HEK293T (cell line): ENCODE measurements around the gene INPP5D.

Experiments
- CTCF ChIA-PET: fragments of 350-600 bp; formaldehyde crosslinking; extraction: SDS; loops from one replicate; lab custom pipeline; 2021; ENCODE audit warnings: antibody characterized with exemption, inconsistent platforms; lab: Yijun Ruan, JAX
- POLR2A ChIA-PET: fragments of 350-600 bp; formaldehyde crosslinking; extraction: SDS; loops from one replicate; lab custom pipeline; 2020; ENCODE audit warnings: antibody characterized with exemption, inconsistent platforms; lab: Yijun Ruan, JAX
- DNase-seq: peaks from one replicate; pipeline ENCODE4 v3.0.0; 2012; ENCODE audit warnings: mixed read lengths; ENCODE audit errors: extremely low spot score
- ARNT ChIP-seq: fragments of 450-650 bp; IDR thresholded peaks from 2 replicates; pipeline ENCODE4 v1.6.1; 2017; ENCODE audit warnings: mild to moderate bottlenecking
- BHLHE40 ChIP-seq: fragments of 450-650 bp; IDR thresholded peaks from 2 replicates; pipeline ENCODE4 v1.6.1; 2016; ENCODE audit warnings: mild to moderate bottlenecking, moderate library complexity, borderline replicate concordance
- CTBP1 ChIP-seq: fragments of 450-650 bp; IDR thresholded peaks from 2 replicates; pipeline ENCODE4 v1.6.1; 2016; ENCODE audit warnings: borderline replicate concordance
- ELF4 ChIP-seq: fragments of 450-650 bp; IDR thresholded peaks from 2 replicates; pipeline ENCODE4 v1.6.1; 2017; ENCODE audit warnings: antibody characterized with exemption
- FOXA1 ChIP-seq: fragments of 450-650 bp; IDR thresholded peaks from 2 replicates; pipeline ENCODE4 v1.6.1; 2016; ENCODE audit warnings: mild to moderate bottlenecking
- FOXK2 ChIP-seq: fragments of 450-650 bp; IDR thresholded peaks from 2 replicates; pipeline ENCODE4 v1.6.1; 2016; ENCODE audit warnings: mild to moderate bottlenecking
- FOXM1 ChIP-seq: fragments of 450-650 bp; IDR thresholded peaks from 2 replicates; pipeline ENCODE4 v1.6.1; 2017; ENCODE audit warnings: mild to moderate bottlenecking, borderline replicate concordance
- HDGF ChIP-seq: fragments of 450-650 bp; IDR thresholded peaks from 2 replicates; pipeline ENCODE4 v1.6.1; 2017; ENCODE audit warnings: antibody characterized with exemption, borderline replicate concordance
- L3MBTL2 ChIP-seq: fragments of 450-650 bp; conservative IDR thresholded peaks from 2 replicates; pipeline ENCODE4 v1.6.1; 2016; ENCODE audit warnings: mild to moderate bottlenecking
- LEF1 ChIP-seq: fragments of 450-650 bp; IDR thresholded peaks from 2 replicates; pipeline ENCODE4 v1.6.1; 2017; ENCODE audit warnings: mild to moderate bottlenecking, borderline replicate concordance
- NFRKB ChIP-seq: fragments of 450-650 bp; IDR thresholded peaks from 2 replicates; pipeline ENCODE4 v1.6.1; 2016; ENCODE audit warnings: mild to moderate bottlenecking, moderate library complexity
- SP1 ChIP-seq: fragments of 450-650 bp; IDR thresholded peaks from 2 replicates; pipeline ENCODE4 v1.6.1; 2017
- SUZ12 ChIP-seq: fragments of 450-650 bp; IDR thresholded peaks from 2 replicates; pipeline ENCODE4 v1.6.1; 2016; ENCODE audit warnings: mild to moderate bottlenecking
- TARDBP ChIP-seq: fragments of 450-650 bp; IDR thresholded peaks from 2 replicates; pipeline ENCODE4 v1.6.1; 2016
- ZNF384 ChIP-seq: fragments of 450-650 bp; IDR thresholded peaks from 2 replicates; pipeline ENCODE4 v1.6.1; 2016
- TF ChIP-seq, protein P1 (sequence below): fragments of 450-650 bp; IDR thresholded peaks from 2 replicates; pipeline ENCODE4 v1.6.1; 2016

INPP5D gene

DNA sequence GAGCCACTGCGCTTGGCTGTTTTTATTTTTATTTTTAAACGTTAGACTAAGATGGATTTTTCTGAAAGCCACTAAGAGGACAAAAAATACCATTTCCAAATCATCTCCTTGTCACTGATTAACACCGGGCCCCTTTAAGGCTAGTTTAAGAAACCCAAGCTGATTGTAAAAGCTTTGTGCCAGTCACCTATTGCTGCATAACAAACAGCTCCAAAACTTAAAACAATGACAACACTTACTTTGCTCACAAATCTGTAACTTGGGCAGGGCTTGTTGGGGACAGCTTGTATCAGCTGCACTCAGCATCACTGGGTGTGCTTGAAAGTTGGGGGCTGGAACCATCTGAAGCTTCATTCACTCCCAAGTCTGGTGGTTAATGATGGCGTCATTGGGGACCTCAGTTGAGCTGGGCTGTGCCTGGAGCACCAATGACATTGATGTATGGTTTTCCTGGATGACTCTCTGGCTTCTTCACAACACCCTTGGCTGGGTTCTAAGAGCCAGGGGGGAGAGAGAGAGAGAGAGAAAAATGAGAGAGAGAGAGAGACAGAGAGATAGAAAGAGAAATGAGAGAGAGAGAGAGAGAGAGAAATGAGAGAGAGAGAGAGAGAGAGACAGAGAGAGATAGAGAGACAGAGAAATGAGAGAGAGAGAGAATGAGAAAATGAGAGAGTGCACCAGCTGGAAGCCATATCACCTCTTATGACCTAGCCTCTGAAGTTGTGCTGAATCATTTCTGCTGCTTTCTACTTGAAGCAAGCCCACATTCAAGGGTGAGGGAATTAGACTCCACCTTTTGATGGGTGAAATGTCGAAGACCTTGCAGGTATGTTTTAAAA is 165.3 kb downstream of the INPP5D start:
- CTCF ChIA-PET = no interaction called here
- POLR2A ChIA-PET = no interaction called here

DNA sequence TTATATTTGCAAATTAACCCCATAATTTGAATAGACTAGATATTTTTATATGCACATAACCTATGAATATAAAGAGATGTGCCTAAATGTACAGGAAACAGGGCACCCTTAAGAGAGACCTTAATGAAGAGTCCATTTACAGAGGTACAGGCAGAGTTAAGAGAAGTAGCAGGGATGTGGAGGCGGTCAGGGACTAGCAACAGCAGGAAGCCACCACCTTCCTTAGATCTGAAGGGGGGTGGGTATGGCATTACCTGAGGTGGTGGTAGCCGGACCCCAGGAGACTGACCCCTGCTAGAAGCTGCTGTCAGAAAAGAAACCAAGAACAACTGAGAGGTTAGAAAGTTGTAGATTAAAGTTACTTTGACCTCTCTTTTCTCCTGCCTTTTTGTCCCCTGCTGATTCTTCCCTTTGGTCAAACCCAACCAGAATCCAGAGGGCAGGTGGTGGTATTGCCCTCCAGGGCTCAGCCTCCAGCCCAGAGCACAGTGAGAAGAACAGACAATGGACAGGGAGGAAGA is 166.4 kb downstream of the INPP5D start:
- no peak for TF ChIP-seq BHLHE40
- TF ChIP-seq FOXA1 = no peak
- no peak for TF ChIP-seq ARNT
- no peak for TF ChIP-seq FOXK2
- TF ChIP-seq L3MBTL2 = no peak
- TF ChIP-seq SUZ12 = no peak
- TF ChIP-seq HDGF = no peak
- no peak for TF ChIP-seq FOXM1
- no peak for TF ChIP-seq ELF4
- no peak for TF ChIP-seq TARDBP
- TF ChIP-seq, protein P1, sequence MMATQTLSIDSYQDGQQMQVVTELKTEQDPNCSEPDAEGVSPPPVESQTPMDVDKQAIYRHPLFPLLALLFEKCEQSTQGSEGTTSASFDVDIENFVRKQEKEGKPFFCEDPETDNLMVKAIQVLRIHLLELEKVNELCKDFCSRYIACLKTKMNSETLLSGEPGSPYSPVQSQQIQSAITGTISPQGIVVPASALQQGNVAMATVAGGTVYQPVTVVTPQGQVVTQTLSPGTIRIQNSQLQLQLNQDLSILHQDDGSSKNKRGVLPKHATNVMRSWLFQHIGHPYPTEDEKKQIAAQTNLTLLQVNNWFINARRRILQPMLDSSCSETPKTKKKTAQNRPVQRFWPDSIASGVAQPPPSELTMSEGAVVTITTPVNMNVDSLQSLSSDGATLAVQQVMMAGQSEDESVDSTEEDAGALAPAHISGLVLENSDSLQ = no peak
- TF ChIP-seq LEF1 = no peak
- TF ChIP-seq SP1 = no peak
- no peak for TF ChIP-seq ZNF384
- no peak for TF ChIP-seq NFRKB
- no peak for TF ChIP-seq CTBP1
- DNase-seq = no peak
- CTCF ChIA-PET = no interaction called here
- POLR2A ChIA-PET = no interaction called here

More for the DNA sequence above, 165.3 kb downstream of the INPP5D start:
- DNase-seq = no peak
- TF ChIP-seq HDGF = no peak
- no peak for TF ChIP-seq FOXK2
- TF ChIP-seq CTBP1 = no peak
- no peak for TF ChIP-seq LEF1
- no peak for TF ChIP-seq TARDBP
- no peak for TF ChIP-seq BHLHE40
- TF ChIP-seq NFRKB = no peak

DNA sequence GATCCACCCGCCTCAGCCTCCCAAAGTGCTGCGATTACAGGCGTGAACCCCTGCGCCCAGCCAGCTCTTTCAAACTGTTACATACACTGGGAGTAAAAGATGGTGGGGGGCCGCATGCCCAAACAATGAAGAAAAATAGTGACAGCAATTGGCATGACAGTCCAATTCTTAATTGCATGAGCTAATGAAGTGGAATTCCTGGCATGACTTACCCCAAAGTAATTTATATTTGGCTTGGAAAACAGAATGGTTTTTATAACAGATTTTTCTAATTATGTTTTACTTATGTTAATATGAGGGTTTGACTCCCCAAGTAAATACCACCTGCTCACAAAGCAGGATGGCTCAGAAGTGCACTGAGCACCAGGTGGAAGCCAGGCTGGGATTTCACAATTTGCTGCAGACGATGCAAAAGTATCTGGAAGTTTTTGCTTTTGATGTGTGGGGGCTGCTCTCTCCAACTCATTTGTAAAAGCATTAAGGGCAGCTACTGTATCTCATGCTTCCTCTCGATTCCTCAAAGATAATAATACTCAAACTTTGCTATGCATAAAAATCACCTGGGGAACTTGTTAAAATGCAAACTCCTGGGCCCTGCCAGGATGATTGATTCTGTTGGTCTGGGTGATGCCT is 167.3 kb downstream of the INPP5D start:
- TF ChIP-seq ELF4 (no peak), BHLHE40 (no peak), ZNF384 (no peak), FOXM1 (no peak), FOXK2 (no peak), TARDBP (no peak)
- ChIA-PET POLR2A (no interaction called here), CTCF (interaction anchor here (0.7 kb wide), 1 partner anchor 9 kb away, joined by 3 read pairs; no protein-coding TSS in a partner anchor)
- DNase-seq = no peak

DNA sequence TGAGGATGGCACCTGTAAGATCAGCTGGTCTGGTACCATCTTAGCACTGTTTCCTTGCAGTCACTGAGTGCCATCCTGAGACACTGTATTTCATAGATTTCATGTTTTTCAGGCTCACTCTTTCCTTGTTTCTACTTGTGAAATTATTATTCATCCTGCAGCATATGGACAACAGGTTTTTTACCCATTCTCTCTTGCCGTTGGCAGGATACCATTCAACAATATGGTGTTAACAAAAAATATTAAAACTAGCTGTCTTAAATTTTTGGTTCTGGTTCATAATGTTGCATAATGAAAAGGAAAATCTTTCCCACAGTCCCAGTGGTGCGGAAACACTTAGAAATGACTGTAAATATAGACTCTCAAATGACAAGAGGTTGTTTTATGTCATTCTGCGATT is 168.2 kb downstream of the INPP5D start:
- ChIA-PET CTCF (no interaction called here), POLR2A (no interaction called here)
- TF ChIP-seq FOXM1 = no peak
- TF ChIP-seq NFRKB = no peak
- TF ChIP-seq FOXA1 = no peak
- no peak for TF ChIP-seq SUZ12
- no peak for TF ChIP-seq ELF4
- DNase-seq = no peak

DNA sequence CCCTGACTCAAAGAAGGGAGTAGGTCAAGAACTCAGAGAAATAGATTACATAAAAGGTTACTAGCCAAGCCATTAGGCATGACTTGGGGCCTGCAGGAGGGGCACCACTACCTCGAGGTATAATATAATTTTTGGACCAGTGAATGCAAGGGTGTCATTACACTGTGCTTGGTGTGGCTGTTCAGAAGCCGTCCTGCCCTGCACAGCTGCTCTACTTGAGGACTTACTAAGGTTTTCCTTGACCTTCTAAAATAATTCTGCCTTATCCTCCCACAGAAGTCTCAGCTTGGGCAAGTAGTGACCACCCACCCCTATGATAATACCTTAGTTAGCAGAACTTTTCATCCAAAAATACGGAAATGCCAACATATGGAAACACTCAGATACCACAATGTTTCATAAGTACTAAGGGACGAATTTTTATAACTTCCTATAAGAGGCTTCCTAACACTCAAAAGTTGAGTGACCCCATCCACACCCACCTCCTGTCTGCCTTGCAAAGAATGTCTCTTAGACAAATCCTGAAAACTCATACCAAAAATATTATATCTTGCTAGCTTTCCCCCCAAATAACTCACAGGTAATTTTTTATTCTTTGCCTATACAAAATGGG is 173.6 kb downstream of the INPP5D start:
- CTCF ChIA-PET = interaction anchor here (0.6 kb wide), 1 partner anchor 425 kb away, joined by 3 read pairs; no protein-coding TSS in a partner anchor
- POLR2A ChIA-PET = no interaction called here
- TF ChIP-seq LEF1 (no peak), ELF4 (no peak), FOXM1 (no peak), SUZ12 (no peak), TARDBP (no peak), L3MBTL2 (no peak), HDGF (no peak), BHLHE40 (no peak), CTBP1 (no peak), NFRKB (no peak), ZNF384 (no peak), ARNT (no peak), SP1 (no peak)
- TF ChIP-seq, protein P1 = no peak
- no peak for DNase-seq

DNA sequence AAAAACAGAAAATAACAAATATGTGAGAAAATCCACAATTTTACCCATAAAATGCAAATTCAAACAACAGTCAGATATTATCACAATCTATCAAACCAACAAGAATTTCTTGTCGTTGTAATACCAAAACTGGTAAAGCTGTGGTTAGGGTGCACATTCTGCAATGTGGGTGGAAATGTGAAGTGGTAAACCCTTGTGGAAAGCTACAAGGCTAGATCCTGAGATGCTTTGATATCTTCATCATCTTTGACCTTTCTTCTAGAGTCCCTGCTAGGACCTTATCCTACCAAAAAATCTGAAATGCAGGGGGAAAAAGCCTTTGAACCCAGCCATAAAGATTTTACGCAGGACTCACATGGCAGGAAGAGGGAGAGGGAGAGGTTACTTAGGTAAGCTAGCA is 174.1 kb downstream of the INPP5D start:
- ChIA-PET POLR2A (no interaction called here), CTCF (no interaction called here)
- TF ChIP-seq ARNT (no peak), LEF1 (no peak)

More for the DNA sequence above, 174.1 kb downstream of the INPP5D start:
- DNase-seq = no peak
